ENCODE measurements around the gene ZNF396.

ZNF396 gene

DNA sequence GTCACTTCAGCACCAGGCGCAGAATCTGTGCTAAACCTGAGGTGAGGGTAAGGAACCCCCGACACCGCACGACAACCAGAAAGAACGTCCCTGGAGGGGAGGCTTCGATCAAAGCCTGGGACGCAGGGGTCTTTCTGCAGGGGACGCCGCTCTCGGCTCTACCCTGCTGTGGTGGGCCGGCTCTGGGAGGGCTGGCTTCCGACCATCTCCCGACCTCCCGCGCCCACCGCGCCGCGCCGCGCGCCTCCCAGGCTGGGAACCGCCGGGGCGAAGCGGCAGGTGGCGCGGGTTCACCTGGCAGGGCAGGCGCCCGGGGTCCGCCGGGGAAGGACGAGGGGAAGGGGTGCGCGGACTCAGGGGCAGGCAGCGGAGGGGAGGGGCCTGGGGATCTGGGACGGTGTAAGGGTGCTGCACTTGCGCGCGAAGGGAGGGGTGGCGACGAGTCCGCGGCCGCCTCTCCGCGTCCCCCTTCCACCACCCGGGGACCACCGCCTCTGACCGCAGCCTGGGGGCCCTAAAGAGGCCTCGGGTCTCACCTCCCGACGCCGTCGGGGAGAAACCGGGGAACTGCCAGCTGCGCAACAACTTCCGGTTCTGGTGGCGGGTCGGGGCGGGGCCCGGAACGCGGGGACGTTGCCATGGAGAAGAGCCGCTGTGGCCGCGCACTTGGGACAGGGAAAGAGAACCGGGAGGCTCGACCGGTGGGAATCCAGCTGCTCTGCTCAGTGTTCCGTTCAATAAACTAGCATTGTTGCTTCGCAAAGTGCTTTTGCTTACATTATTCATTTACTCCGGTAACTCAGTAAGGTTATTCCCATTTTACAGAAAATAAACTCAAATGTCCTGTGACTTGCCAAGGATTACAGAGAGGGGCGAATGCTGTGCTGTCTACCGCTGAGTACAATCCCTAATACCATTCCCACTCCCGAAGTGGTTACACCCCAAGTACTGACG lies at the start of gene ZNF396:
TSS of gene ZNF396 (minus strand) at position 596 of the 954 bp plus-strand sequence. CDS start 3,045 bp downstream, outside the sequence.
- peak; percentile 83 to 91 (median 88) for DNase-seq

GRCh38 chr18:35426786-35427185 lies 49.6 kb upstream of the ZNF396 start:
- DNase-seq, result no peak

DNA sequence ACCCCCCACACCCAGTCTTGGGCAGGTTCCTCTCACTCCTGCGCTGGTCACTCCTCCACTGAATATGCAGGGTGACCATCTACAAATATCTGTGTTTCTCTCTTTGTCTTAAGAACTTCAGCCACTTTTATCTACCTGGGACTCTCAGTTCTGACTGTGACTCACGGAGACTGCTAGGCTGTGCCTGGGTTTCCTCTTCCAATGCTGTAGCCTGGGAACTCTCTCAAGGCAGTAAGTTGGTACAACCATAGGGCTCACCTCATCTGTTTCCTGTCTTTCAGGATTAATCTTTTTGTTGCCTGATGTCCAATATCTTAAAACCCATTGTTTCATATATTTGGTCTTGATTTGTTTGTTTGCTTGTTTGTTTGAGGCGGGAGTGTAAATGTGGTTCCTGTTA lies 47.2 kb upstream of the ZNF396 start:
- no peak for DNase-seq

- no peak for DNase-seq
Measured at GRCh38 chr18:35422237-35422636, 45.1 kb upstream of the ZNF396 start.

- no peak for DNase-seq
Measured at GRCh38 chr18:35418610-35419009, 41.5 kb upstream of the ZNF396 start.

GRCh38 chr18:35417223-35417622 lies 40.1 kb upstream of the ZNF396 start:
- DNase-seq, result no peak

GRCh38 chr18:35415511-35416073 lies 38.5 kb upstream of the ZNF396 start:
- DNase-seq, result peak; percentile 75 to 93 (median 86)

DNA sequence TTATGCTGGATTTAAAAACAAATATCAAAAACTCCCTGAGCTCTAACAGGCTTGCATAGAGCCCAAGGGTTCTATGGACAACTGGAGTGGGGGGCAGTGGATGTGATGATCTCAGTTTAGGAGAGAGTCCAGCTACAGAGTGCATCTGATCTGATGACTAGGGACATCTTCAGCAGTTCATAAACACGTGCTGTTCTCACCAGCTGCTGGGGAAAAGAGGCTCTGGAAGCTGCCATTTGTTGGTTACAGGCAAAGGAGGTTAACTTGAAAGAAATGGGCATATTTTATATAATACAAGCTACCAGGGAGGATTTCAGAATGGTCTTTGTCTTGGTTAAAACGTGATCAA lies 36.0 kb upstream of the ZNF396 start:
- no peak for DNase-seq

DNA sequence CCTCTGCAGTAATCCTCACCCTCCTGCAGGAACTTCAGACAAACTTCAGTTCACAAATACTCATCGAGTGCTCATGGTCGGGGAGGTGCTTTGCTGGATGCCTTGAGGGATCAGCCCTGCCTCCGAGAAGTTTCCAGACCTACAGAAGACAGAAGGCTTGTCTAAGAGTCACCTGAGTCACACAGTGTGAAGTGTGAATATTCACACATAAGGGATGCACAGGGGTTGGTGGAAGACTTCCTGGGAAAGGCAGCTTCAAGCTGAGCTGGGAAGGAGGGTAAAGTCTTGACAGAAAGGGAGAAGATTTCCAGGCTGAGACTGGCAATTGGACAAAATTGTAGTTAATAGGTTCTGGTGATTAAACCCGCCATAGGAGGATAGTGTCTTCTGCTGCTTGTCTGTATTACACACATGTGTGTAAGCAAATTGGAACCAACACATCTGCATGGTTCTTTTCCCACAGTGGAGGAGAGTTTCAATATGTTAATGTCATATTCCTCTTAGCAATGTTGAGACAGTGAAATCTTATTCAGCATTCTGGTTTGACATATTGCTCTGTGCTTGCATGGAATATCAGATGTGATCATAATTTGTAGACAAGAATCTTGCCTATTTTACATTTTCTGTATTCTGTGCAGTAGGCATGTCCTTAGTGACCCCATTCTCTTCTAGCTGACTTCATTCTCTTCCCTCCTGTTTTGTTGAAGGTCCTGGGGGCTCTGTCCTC lies 34.7 kb upstream of the ZNF396 start:
- no peak for DNase-seq

DNA sequence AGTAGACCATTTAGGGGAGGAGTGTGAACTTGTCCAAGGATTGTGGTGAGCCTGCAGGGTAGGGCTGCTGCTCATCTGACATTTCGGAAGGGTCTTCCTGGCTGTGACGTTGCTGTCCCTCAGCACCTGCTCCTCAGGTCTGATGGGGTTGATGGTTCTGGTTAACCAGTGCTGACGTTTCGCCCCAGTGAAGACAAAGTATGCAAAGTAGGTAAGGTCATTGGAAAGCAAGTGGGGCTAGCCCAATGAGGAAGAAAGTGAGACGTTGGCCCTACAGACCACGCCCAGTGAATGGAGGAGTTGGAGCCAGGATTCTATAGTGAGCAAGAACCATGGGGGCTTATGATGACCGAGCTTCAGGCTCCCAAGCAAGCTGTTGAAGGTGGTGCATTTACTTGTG lies 33.4 kb upstream of the ZNF396 start:
- DNase-seq, result no peak

DNA sequence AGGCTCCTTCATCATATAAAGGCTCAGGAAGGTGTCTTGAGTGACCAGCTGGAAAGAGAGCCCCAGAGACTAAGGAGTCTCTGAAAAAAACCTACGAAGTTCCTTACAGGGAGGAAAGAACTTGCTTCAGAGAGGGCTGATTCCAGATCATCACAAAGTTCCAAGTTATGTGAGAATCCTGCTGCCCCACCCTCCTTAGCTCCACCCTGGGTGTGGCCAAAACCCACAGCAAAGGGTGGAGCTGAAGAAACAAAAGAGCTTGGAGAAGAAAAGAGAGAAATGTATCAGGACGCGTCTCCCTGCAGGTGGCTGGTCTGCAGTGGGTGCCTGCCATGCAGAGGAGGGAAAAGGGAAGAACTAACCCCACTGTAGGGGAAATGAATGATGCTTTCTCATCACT lies 32.8 kb upstream of the ZNF396 start:
- DNase-seq, result peak; percentile 35 to 61 (median 54)

DNA sequence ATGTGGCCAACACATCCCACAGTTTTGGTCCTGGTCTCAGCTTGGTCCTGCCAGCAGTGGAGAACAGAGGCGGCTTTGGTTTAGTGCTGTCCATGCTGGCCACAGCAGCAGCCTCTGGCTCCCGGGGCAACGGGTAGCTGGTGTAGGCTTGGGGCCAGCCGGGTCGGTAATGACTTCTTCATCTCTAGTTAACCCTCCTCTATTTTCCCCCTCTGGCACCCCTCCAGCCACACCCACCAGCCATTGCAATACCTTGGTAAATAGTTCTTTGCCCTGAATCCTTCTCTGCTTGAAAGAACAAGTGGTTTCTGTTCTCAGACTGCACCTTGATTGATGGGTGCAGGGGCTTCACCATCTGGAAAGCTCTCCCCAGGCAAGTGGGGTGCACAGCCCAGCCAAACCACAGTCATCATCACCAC lies 31.7 kb upstream of the ZNF396 start:
- no peak for DNase-seq

GRCh38 chr18:35407871-35408481 lies 30.8 kb upstream of the ZNF396 start:
- DNase-seq, result peak; percentile 84 to 91 (median 84)

DNA sequence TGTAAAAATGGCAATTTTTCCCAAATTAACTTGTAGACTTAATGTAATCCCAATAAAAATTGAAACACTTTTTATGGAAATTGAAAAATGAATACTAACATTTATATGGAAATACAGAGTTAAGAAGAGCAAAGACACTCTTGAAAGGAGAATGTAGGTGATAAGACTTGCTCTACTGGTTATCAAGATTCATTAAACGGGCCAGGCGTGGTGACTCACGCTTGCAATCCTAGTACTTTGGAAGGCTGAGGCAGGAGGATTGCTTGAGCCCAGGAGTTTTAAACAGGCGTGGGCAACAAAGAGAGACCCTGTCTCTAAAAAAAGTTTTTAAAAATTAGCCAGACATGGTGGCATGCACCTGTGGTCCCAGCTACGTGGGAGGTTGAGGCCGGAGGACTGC lies 29.5 kb upstream of the ZNF396 start:
- DNase-seq, result no peak

- no peak for DNase-seq
Measured at GRCh38 chr18:35397976-35398375, 20.8 kb upstream of the ZNF396 start.

- DNase-seq, result no peak
Measured at GRCh38 chr18:35393716-35394115, 16.6 kb upstream of the ZNF396 start.

DNA sequence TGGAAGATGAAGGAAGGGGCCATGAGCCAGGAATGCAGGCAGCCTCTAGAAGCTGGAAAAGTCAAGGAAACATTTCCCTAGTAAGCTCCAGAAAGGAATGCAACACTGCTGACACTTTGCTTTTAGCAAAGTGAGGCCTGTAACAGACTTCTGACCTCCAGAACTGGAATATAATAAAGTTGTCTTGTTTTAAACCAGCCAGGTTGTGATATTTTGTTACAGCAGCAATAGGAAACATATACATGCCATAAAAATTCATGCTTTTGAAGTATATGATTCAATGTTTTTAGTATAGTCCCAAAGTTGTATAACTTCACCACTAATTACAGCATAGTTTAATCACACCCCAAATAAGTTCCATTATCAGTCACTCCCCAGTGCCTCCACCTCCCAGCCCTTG lies 15.2 kb upstream of the ZNF396 start:
- no peak for DNase-seq

DNA sequence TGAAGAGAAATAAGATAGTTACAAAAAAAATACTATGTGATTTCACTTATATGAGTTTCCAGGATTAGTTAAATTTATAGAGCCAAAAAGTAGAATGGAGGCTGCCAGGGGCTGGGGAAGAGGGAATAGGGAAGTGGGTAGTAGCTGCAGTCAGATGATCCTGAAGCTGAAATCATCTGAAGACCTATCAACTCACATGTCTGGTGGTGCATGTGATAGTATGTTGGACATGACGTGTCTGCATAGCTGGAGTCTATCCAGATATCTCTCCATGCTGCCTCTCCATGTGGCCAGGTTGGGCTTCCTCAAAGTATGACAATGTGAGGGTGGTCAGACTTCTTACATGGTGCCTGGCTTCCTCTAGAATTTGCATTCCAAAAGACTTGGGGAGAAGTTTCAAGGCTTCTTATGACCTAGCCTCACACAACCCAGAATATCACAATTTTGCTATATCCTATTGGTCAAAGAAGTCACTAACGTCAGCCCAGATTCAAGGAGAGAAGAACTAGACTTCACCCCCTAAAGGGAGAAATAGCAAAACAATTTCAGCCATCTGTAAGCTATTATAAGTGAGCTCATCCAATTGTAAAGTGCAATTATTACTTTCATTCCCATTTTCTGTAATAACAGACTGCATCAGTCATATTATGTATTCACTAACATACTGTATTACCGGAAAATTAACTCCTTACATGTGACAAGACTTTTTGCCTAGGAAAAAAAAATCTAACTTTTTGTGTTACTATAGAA lies 14.0 kb upstream of the ZNF396 start:
- DNase-seq, result peak; percentile 40 to 63 (median 63)

DNA sequence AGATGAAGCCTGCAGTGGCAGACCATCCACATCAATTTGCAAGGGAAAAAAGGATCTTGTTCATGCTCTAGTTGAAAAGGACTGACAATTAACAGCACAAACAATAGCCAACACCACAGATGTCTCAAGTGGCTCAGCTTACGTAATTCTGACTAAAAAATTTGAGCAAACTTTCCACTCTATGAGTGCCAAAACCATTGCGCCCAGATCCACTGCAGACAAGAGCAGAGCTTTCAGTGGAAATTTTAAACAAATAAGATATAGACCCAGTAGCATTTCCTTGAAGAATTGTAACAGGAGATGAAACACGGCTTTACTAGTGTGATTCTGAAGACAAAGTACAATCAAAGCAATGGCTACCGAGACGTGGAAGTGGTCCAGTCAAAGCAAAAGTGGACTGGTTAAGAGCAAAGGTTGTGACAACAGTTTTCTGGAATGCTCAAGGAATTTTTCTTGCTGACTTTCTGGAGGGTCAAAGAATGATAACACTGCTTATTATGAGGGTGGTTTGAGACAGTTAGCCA lies 12.0 kb upstream of the ZNF396 start:
- no peak for DNase-seq

DNA sequence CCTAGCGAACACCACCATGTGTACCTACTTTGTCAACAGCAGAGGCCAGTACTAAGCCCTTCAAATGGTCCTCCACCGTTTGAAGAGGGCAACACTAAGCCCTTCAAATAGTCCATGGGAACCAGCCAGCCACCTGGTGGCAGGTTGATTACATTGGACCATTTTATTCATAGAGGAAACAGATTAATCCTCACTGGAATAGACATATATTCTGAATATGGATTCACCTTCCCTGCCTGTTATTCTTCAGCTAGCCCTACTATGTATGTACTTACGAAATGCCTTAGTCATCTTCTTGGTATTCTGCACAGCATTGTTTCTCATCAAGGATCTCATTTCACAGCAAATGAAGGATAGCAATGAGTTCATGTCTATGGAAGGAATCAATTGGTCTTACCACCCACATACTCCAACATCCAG lies 10.0 kb upstream of the ZNF396 start:
- DNase-seq, result no peak

DNA sequence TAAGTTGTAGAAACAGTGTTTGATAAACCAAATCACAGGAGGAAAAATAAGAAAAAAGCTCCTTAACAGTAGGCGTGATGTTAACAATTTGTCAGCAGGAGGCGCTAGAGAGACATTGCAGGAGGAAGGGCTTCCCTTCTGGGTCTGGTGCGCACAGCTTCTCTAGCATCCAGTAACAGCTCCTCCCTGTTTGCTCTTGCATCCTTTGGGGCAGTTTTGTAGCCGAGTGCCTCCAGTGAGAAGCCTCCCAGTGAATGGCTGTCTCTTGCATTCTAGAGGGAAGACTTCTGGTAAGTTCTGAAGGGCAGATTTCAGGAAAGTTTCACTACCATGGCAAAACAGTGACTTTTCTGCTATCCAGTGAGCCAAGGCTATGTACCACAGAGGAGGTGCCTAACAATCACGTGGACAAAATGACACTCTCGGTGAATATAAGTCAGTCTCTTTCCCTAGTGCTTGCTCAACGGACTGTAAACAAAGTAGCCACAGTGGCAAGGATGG lies 9.5 kb upstream of the ZNF396 start:
- peak; percentile 89 to 92 (median 90) for DNase-seq

DNA sequence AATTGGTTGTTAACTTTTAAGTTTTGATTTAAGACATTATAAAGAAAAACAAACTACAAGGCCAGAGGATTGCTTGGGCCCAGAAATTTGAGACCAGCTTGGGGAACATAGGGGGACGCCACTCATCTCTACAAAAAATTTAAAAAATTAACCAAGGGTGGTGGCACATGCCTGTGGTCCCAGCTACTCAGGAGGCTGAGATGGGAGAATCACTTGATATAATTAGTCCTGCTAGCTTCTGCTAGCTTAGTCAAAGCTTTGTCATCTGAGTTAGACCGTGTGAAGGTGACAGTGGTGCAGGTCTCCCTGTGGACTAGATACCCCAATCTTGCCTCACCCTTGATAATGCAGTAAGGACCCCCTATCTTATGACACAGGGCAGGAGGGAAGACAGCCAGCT lies 6.0 kb upstream of the ZNF396 start:
- no peak for DNase-seq
